ENCODE measurements around the gene LATS1. TPM values are rescaled to one million over a fixed set of nuclear protein-coding genes. Genes with fewer than 3 reads are reported as not detected.

LATS1 gene
- total and polyA plus RNA-seq, 2 of the 8 experiments (the other 6 are each of a cell fraction or from before 2014, with no cell fraction given), result 8.9 to 21.7 TPM

- TF ChIP-seq SP2 (IDR thresholded peaks at IDR 0.05; ENCODE audit: low read length) (no peak), CBX8 (IDR thresholded peaks at IDR 0.05; ENCODE audit: borderline replicate concordance, low read depth, low read length) (no peak), TAF1 (IDR thresholded peaks at IDR 0.05; ENCODE audit: low read depth, low read length) (no peak), SP4 (IDR thresholded peaks at IDR 0.05; ENCODE audit: low read length) (no peak)
These were observed 7.9 kb upstream of the LATS1 start (continued) for GRCh38 chr6:149725785-149726184.

Data from H1 (cell line).